ENCODE results near the gene OR13F1.

DNA sequence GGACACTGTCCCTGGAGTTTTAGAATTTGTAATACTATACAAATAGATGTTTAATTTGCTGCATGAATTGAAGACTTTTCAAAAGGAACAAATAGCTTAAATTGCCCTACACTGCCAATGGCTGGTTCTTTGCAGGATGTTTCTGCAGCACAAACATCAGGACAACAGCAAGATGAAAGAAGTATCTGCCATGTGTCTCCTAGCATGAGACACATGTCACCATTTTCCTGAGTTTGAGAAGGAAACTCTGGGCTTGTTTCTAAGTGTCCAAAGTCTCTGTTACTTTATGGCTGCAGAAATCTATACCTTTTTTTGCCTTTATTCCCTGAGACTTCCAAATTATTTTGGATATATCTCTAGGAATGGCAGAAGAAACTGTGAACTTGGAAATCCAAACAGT, 623 bp upstream of the OR13F1 start:
- no peak for TF ChIP-seq POLR2A (IDR thresholded peaks at IDR 0.05)
- TF ChIP-seq, protein P1, sequence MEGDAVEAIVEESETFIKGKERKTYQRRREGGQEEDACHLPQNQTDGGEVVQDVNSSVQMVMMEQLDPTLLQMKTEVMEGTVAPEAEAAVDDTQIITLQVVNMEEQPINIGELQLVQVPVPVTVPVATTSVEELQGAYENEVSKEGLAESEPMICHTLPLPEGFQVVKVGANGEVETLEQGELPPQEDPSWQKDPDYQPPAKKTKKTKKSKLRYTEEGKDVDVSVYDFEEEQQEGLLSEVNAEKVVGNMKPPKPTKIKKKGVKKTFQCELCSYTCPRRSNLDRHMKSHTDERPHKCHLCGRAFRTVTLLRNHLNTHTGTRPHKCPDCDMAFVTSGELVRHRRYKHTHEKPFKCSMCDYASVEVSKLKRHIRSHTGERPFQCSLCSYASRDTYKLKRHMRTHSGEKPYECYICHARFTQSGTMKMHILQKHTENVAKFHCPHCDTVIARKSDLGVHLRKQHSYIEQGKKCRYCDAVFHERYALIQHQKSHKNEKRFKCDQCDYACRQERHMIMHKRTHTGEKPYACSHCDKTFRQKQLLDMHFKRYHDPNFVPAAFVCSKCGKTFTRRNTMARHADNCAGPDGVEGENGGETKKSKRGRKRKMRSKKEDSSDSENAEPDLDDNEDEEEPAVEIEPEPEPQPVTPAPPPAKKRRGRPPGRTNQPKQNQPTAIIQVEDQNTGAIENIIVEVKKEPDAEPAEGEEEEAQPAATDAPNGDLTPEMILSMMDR (IDR thresholded peaks at IDR 0.05): no peak

Measured in prostate gland (tissue), 2 donors.